Stimulated activated CD4-positive, alpha-beta T cell treated with anti-CD3 and anti-CD28 coated beads, Interleukin-15, amount 100 ng/mL, for 1 hour (primary cell): Measurements from ENCODE around the gene EIF2S1.

Experiments used
- DNase-seq, 2 donors: peaks; one replicate each; pipeline ENCODE4 v3.0.0-alpha.2; 2020; ENCODE audit warnings: low read depth in 1 of 2, low spot score in 1 of 2

EIF2S1 gene

GRCh38 chr14:67435603-67436002 is 75.5 kb downstream of the EIF2S1 start:
- DNase-seq, result no peak
